Measurements from ENCODE around the gene CEMP1.

- TF ChIP-seq, protein P1, sequence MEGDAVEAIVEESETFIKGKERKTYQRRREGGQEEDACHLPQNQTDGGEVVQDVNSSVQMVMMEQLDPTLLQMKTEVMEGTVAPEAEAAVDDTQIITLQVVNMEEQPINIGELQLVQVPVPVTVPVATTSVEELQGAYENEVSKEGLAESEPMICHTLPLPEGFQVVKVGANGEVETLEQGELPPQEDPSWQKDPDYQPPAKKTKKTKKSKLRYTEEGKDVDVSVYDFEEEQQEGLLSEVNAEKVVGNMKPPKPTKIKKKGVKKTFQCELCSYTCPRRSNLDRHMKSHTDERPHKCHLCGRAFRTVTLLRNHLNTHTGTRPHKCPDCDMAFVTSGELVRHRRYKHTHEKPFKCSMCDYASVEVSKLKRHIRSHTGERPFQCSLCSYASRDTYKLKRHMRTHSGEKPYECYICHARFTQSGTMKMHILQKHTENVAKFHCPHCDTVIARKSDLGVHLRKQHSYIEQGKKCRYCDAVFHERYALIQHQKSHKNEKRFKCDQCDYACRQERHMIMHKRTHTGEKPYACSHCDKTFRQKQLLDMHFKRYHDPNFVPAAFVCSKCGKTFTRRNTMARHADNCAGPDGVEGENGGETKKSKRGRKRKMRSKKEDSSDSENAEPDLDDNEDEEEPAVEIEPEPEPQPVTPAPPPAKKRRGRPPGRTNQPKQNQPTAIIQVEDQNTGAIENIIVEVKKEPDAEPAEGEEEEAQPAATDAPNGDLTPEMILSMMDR (IDR thresholded peaks at IDR 0.05), result no peak
- TF ChIP-seq POLR2A (IDR thresholded peaks at IDR 0.05), result no peak
- no peak for TF ChIP-seq EP300 (IDR thresholded peaks at IDR 0.05)
- TF ChIP-seq POLR2AphosphoS5 (IDR thresholded peaks at IDR 0.05), result no peak
These were observed 41.6 kb downstream of the CEMP1 start for GRCh38 chr16:2489581-2489980.

All from suprapubic skin (tissue), 4 donors.